Measurements from ENCODE around the gene BBS10. TPM values are rescaled to one million over a fixed set of nuclear protein-coding genes. Genes with fewer than 3 reads are reported as not detected.

The BBS10 gene
- total and polyA plus RNA-seq, 9 of the 15 experiments (the other 6 are each of a cell fraction or from before 2014, with no cell fraction given): 2.3 to 14.9 (median 5.9) TPM

GRCh38 chr12:76348079-76348901 lies at the start of gene BBS10 (continued):
- TF ChIP-seq GTF2E2 (tag; IDR thresholded peaks at IDR 0.05) (peak; percentile 93), HMGN3 (IDR thresholded peaks at IDR 0.05; ENCODE audit: borderline replicate concordance, extremely low read depth, insufficient read length, low read depth, low read length) (no peak), ZFP36 (IDR thresholded peaks at IDR 0.05; ENCODE audit: low read depth, low read length, partially characterized antibody) (no peak), SMARCB1 (IDR thresholded peaks at IDR 0.05; ENCODE audit: insufficient read length, low read depth) (no peak), ZNF174 (CRISPR knock-in tag; IDR thresholded peaks at IDR 0.05) (no peak), SAFB (IDR thresholded peaks at IDR 0.05; ENCODE audit: borderline replicate concordance, low read depth, low read length) (no peak), MGA (IDR thresholded peaks at IDR 0.05) (peak; percentile 84), CBX8 (IDR thresholded peaks at IDR 0.05; ENCODE audit: borderline replicate concordance, extremely low read depth, low read depth, low read length, poor library complexity, severe bottlenecking) (no peak), ESRRA (IDR thresholded peaks at IDR 0.05; ENCODE audit: borderline replicate concordance, low read depth) (no peak)
- TF ChIP-seq, protein P1, sequence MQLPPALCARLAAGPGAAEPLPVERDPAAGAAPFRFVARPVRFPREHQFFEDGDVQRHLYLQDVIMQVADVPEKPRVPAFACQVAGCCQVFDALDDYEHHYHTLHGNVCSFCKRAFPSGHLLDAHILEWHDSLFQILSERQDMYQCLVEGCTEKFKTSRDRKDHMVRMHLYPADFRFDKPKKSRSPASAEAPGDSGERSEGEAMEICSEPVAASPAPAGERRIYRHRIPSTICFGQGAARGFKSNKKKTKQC (CRISPR knock-in tag; IDR thresholded peaks at IDR 0.05): peak; percentile 21; the same call in 1 of the 2 replicates
- TF ChIP-seq, protein P2, sequence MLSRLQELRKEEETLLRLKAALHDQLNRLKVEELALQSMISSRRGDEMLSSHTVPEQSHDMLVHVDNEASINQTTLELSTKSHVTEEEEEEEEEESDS (CRISPR knock-in tag; IDR thresholded peaks at IDR 0.05): no peak
- TF ChIP-seq, protein P3, sequence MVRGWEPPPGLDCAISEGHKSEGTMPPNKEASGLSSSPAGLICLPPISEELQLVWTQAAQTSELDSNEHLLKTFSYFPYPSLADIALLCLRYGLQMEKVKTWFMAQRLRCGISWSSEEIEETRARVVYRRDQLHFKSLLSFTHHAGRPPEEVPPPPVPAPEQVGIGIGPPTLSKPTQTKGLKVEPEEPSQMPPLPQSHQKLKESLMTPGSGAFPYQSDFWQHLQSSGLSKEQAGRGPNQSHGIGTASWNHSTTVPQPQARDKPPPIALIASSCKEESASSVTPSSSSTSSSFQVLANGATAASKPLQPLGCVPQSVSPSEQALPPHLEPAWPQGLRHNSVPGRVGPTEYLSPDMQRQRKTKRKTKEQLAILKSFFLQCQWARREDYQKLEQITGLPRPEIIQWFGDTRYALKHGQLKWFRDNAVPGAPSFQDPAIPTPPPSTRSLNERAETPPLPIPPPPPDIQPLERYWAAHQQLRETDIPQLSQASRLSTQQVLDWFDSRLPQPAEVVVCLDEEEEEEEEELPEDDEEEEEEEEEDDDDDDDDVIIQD (CRISPR knock-in tag; IDR thresholded peaks at IDR 0.05): no peak
